Activated T-cell treated with anti-CD3 and anti-CD28 coated beads, Interleukin-2, amount 50 U/mL, for 72 hours (primary cell): ENCODE measurements around the gene AMDHD2. TPM values are rescaled to one million over a fixed set of nuclear protein-coding genes. Genes with fewer than 3 reads are reported as not detected.
A peak's percentile ranks its signal among the peaks of the same experiment; 100 is the strongest.

Experiments
- ATAC-seq, 2 donors: fragments of 150-1000 bp; cut with Tn5 transposase; replicated peaks in 1 of 2; 2 replicates each; pipeline ENCODE4 v1.10.0; 2021; ENCODE audit warnings: moderate library complexity in 2 of 2, mild to moderate bottlenecking in 1 of 2
- DNase-seq, 2 donors: peaks; one replicate each; pipeline ENCODE4 v3.0.0; 2021 to 2022; ENCODE audit warnings: mixed read lengths in 1 of 2
- H3K27ac Mint-ChIP-seq: one replicate; pipeline ENCODE4 v1.8.0; 2022; ENCODE audit warnings: mild to moderate bottlenecking, moderate library complexity, mixed read lengths
- H3K27me3 Mint-ChIP-seq: one replicate; pipeline ENCODE4 v1.8.0; 2022; ENCODE audit warnings: low read depth, mixed read lengths
- H3K36me3 Mint-ChIP-seq, 2 donors: one replicate each; pipeline ENCODE4 v1.8.0; 2022; ENCODE audit warnings: mixed read lengths in 2 of 2, mild to moderate bottlenecking in 1 of 2; ENCODE audit not compliant: insufficient read depth in 2 of 2
- H3K4me1 Mint-ChIP-seq: one replicate; pipeline ENCODE4 v1.8.0; 2022; ENCODE audit warnings: low read depth, mixed read lengths
- H3K4me3 Mint-ChIP-seq, 2 donors: one replicate each; pipeline ENCODE4 v1.8.0; 2022; ENCODE audit warnings: mild to moderate bottlenecking in 2 of 2, mixed read lengths in 2 of 2, moderate library complexity in 2 of 2
- H3K9me3 Mint-ChIP-seq, 2 donors: one replicate each; pipeline ENCODE4 v1.8.0; 2022; ENCODE audit warnings: mixed read lengths in 2 of 2
- total RNA-seq, 2 donors: library from RNA; stranded (reverse); gene quantifications; one replicate each; pipeline ENCODE4 v1.2.3, GENCODE V29; 2022

Gene AMDHD2
- total RNA-seq, 2 donors from 2014 or later = 28.2 to 33.8 TPM

- Mint-ChIP-seq H3K9me3 (no peaks in the 10 kb centered on the region), H3K4me3 (peak overlapping the region; percentile 90 to 91), H3K27ac (peak overlapping the region; percentile 92), H3K27me3 (no peaks in the 10 kb centered on the region), H3K4me1 (peaks cover 52% of the 10 kb centered on the region), H3K36me3 (peaks cover 0 to 5% of the 10 kb centered on the region in 2 donors)
- DNase-seq = no peak
- ATAC-seq = no peak
Measured at GRCh38 chr16:2511996-2512734, 8.0 kb upstream of the AMDHD2 start.

GRCh38 chr16:2512735-2513404, 7.3 kb upstream of the AMDHD2 start:
- Mint-ChIP-seq H3K36me3 (peaks cover 0 to 5% of the 10 kb centered on the region in 2 donors), H3K27ac (peak overlapping the region; percentile 92), H3K4me3 (peak overlapping the region; percentile 90 to 91), H3K27me3 (no peaks in the 10 kb centered on the region), H3K4me1 (peaks cover 59% of the 10 kb centered on the region), H3K9me3 (no peaks in the 10 kb centered on the region)
- ATAC-seq = peak; percentile 0 to 4
- DNase-seq = peak; percentile 35 to 49

- peaks cover 0 to 5% of the 10 kb centered on the region in 2 donors for H3K36me3 Mint-ChIP-seq
- H3K4me1 Mint-ChIP-seq = peaks cover 63% of the 10 kb centered on the region
- H3K27ac Mint-ChIP-seq = peak within 1 kb of the TSS; percentile 92
- H3K9me3 Mint-ChIP-seq = no peaks in the 10 kb centered on the region
- H3K27me3 Mint-ChIP-seq = no peaks in the 10 kb centered on the region
- DNase-seq = peak; percentile 92 to 95
- peak; percentile 87 to 89 for ATAC-seq
- H3K4me3 Mint-ChIP-seq = peak within 1 kb of the TSS; percentile 90 to 92
Measured at GRCh38 chr16:2513405-2514332, 6.5 kb upstream of the AMDHD2 start, which contains the start of gene ATP6V0C. Gene ATP6V0C (plus strand): TSS chr16:2513952. CDS start chr16:2514104, 152 bp downstream.

- H3K27me3 Mint-ChIP-seq = no peaks in the 10 kb centered on the region
- peak overlapping the region; percentile 35 for H3K27ac Mint-ChIP-seq
- ATAC-seq (peak; percentile 3 to 21), DNase-seq (peak; percentile 52 to 55)
- H3K36me3 Mint-ChIP-seq = peaks cover 0 to 5% of the 10 kb centered on the region in 2 donors
- H3K4me1 Mint-ChIP-seq = peaks cover 71% of the 10 kb centered on the region
- no peaks in the 10 kb centered on the region for H3K9me3 Mint-ChIP-seq
- peak overlapping the region; percentile 88 to 92 for H3K4me3 Mint-ChIP-seq
Measured at GRCh38 chr16:2514333-2515179, 5.6 kb upstream of the AMDHD2 start.

GRCh38 chr16:2515180-2515851, 4.9 kb upstream of the AMDHD2 start:
- Mint-ChIP-seq H3K27ac (peak overlapping the region; percentile 35), H3K27me3 (no peaks in the 10 kb centered on the region), H3K4me3 (peak overlapping the region; percentile 88 to 92), H3K36me3 (peaks cover 0 to 8% of the 10 kb centered on the region in 2 donors), H3K4me1 (peaks cover 69% of the 10 kb centered on the region), H3K9me3 (no peaks in the 10 kb centered on the region)
- no peak for DNase-seq
- no peak for ATAC-seq

GRCh38 chr16:2516391-2517240, 3.6 kb upstream of the AMDHD2 start:
- H3K27ac Mint-ChIP-seq = peak overlapping the region; percentile 35
- H3K4me3 Mint-ChIP-seq = peak overlapping the region; percentile 88 to 92
- ATAC-seq (no peak), DNase-seq (no peak)
- peaks cover 78% of the 10 kb centered on the region for H3K4me1 Mint-ChIP-seq
- no peaks in the 10 kb centered on the region for H3K9me3 Mint-ChIP-seq
- no peaks in the 10 kb centered on the region for H3K27me3 Mint-ChIP-seq
- peaks cover 2 to 8% of the 10 kb centered on the region in 2 donors for H3K36me3 Mint-ChIP-seq

- H3K36me3 Mint-ChIP-seq = peaks cover 2 to 8% of the 10 kb centered on the region in 2 donors
- H3K4me3 Mint-ChIP-seq = no peak overlapping the region
- ATAC-seq = no peak
Measured at GRCh38 chr16:2517954-2518605, 2.1 kb upstream of the AMDHD2 start.

GRCh38 chr16:2518823-2519710, 1.1 kb upstream of the AMDHD2 start:
- Mint-ChIP-seq H3K27me3 (no peaks in the 10 kb centered on the region), H3K9me3 (no peaks in the 10 kb centered on the region), H3K36me3 (peaks cover 2 to 8% of the 10 kb centered on the region in 2 donors), H3K4me1 (peaks cover 65% of the 10 kb centered on the region), H3K4me3 (peak overlapping the region; percentile 80 to 84), H3K27ac (peak overlapping the region; percentile 89)
- DNase-seq = no peak
- no peak for ATAC-seq

More at GRCh38 chr16:2517954-2518605, 2.1 kb upstream of the AMDHD2 start:
- Mint-ChIP-seq H3K4me1 (peaks cover 67% of the 10 kb centered on the region), H3K27me3 (no peaks in the 10 kb centered on the region), H3K9me3 (no peaks in the 10 kb centered on the region), H3K27ac (no peak overlapping the region)
- no peak for DNase-seq

GRCh38 chr16:2519711-2520080, 475 bp upstream of the AMDHD2 start:
- Mint-ChIP-seq H3K4me3 (peak overlapping the region; percentile 80 to 84), H3K4me1 (peaks cover 63% of the 10 kb centered on the region), H3K36me3 (peaks cover 2 to 8% of the 10 kb centered on the region in 2 donors), H3K27me3 (no peaks in the 10 kb centered on the region), H3K9me3 (no peaks in the 10 kb centered on the region), H3K27ac (peak overlapping the region; percentile 89)
- ATAC-seq (peak in 1 of 2 donors; percentile 8), DNase-seq (no peak)
